Stimulated activated CD4-positive, alpha-beta T cell treated with anti-CD3 and anti-CD28 coated beads, TNF-alpha, amount 100 ng/mL, for 1 hour (primary cell): ENCODE data around the gene TOE1.
"Not testable (repeated sequence)": the region's sequence is repeated elsewhere in the genome, so short reads cannot be mapped to it uniquely, and the experiment has no call there.

ENCODE experiments used
- DNase-seq, 3 donors: peaks; one replicate each; pipeline ENCODE4 v3.0.0-alpha.2; 2020; ENCODE audit warnings: low read depth in 3 of 3, low spot score in 1 of 3

TOE1 gene

GRCh38 chr1:45339789-45340558 lies at the start of gene TOE1, which contains the start of gene MUTYH:
TOE1 (plus strand) TSS chr1:45340170; CDS start chr1:45340253, 83 bp downstream.
MUTYH (minus strand) TSS chr1:45340440; CDS start chr1:45334505, 5,935 bp downstream.
- peak; percentile 72 to 84 (median 78) for DNase-seq

- not testable (repeated sequence) for DNase-seq
Observed at GRCh38 chr1:45291002-45291401, 49.0 kb upstream of the TOE1 start.

GRCh38 chr1:45291716-45292115 lies 48.3 kb upstream of the TOE1 start:
- no peak for DNase-seq

- DNase-seq, result no peak
Observed at GRCh38 chr1:45297666-45298356, 42.2 kb upstream of the TOE1 start.

DNA sequence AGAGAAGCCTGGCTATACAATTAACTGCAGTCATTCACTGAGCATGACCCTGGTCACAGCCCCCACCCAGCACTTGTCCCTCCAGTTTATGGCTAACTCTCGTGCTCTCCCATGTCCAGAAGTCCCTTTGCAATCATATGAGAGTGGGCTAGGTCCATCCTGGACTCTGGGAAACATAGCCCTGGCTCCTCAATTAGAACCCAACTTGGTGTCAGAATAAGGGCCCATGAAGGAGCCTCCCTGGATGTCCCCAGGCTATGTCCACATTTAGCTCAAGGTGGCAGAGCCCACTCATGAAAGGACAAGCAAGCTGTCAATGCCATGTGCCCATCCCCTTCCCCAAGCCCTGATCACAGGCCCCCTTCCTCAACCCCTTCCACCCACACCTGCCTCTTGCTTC lies 40.7 kb upstream of the TOE1 start:
- no peak for DNase-seq

DNA sequence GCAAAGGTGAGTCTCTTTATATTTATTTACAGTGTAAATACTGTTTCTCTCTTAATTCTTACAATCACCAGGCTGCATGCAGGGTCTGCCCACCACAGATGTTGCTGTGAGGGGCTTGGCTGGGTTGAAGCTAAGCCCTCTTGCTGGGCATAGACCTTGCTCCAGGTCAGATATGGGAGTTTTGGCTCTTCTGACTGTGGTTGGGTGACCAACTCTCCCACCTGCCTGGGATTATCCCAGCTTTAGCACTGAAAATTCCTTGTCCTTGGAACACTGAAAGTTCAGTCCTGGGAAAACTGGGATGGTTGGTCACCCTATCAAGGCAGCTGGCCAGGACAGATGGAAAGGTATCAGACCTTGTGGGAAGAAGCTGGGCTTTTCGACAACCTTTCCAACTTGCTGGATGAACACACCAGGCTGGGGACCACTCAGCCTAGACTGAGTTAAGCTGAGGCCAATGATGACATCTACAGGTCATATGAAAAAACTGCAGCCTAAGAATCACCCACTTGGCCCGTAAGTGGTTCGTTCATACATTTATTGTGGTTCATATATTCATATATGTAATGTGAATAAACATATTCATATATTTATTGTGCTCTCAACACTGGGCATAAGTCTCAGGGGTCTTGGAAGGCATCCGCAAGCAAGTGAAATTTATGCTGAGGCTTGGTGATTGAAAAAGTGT lies 39.8 kb upstream of the TOE1 start:
- DNase-seq, result peak in 1 of 3 donors; percentile 11

DNA sequence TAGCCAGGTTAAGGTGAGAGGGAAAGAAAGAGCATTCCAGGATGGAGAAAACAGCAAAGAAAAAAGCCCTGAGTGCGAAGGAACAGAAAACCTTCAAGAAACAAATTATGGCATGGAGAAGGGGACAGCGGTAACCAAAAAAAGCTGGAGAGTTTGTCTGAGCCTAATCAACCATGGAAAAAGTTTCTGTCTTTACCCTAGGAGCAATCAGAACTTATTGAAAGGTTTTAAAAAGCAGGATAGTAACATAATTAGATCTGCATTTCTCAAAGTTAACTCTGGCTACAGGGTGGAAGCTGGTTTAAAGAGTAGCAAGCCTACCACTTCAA lies 39.3 kb upstream of the TOE1 start:
- no peak for DNase-seq

DNA sequence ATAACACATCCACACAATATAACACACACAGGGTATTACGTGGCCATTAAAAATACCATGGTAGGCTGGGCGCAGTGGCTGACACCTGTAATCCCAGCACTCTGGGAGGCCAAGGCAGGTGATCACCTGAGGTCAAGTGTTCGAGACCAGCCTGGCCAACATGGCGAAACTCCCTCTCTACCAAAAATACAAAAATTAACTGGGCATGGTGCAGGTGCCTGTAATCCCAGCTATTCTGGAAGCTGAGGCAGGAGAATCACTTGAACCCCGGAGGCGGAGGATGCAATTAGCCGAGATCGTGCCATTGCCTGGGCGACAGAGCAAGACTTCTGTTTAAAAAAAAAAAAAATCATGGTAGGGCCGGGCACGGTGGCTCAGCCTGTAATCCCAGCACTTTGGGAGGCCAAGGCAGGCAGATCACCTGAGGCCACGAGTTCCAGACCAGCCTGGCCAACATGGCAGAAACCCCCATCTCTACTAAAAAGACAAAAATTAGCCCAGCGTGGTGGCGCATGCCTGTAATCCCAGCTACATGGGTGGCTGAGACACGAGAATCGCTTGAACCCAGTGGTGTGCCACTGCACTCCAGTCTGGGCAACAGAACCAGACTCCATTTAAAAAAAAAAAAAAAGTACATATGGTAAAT lies 37.3 kb upstream of the TOE1 start:
- no peak for DNase-seq

GRCh38 chr1:45303520-45304310 lies 36.3 kb upstream of the TOE1 start:
- peak; percentile 97 to 98 (median 97) for DNase-seq

GRCh38 chr1:45304311-45305081 lies 35.5 kb upstream of the TOE1 start:
- no peak for DNase-seq

DNA sequence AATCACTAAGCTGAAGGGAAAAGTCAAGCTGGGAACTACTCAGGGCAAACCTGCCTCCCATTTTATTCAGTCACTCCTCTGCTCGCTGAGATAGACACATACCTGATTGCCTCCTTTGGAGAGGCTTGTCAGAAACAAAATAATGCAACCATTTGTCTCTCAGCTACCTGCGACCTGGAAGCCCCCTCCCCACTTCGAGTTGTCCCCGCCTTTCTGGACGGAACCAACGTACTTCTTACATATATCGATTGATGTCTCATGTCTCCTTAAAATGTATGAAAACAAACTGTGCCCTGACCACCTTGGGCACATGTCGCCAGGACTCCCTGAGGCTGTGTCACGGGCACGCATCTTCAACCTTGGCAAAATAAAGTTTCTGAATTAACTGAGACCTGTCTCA lies 34.7 kb upstream of the TOE1 start:
- DNase-seq, result no peak

GRCh38 chr1:45306319-45306718 lies 33.7 kb upstream of the TOE1 start:
- no peak for DNase-seq

DNA sequence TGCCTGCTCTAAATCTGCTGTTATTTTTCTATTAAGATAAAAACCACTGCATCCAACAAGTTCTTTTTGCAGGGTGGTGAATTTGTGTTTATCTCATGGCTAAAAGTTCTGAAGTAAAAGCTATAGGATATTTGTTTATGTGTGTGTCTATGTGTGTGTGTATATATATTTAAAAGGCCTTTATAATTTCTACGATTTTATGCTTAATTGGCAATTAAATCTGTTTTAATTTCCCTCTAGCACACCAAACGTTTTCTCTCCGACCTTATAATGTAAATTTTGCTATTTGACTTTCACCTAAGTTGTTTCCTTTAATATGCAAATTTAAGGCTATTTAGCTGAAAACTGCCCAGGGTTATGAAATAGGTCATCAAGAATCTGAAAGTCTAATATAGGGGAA lies 33.1 kb upstream of the TOE1 start:
- DNase-seq, result no peak

DNA sequence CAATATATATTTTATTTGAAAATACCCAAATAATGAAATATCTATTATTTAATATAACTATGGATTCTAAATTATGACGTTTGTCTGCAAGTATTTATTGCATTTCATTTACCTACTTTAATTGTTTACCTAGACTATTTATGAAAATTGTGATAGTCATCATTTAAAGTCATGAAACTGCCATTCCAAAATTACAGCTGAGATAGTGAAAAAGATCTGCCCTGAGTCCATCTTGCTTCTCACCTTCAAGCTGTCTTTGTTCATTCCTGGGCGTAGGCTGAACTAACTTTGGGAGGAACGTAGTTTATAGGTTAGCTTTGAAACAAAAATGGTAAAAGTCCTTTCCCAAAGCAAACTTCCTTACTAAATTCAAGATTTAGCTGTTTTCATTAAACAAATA lies 25.7 kb upstream of the TOE1 start:
- no peak for DNase-seq

GRCh38 chr1:45317166-45317565 lies 22.8 kb upstream of the TOE1 start:
- DNase-seq, result no peak

DNA sequence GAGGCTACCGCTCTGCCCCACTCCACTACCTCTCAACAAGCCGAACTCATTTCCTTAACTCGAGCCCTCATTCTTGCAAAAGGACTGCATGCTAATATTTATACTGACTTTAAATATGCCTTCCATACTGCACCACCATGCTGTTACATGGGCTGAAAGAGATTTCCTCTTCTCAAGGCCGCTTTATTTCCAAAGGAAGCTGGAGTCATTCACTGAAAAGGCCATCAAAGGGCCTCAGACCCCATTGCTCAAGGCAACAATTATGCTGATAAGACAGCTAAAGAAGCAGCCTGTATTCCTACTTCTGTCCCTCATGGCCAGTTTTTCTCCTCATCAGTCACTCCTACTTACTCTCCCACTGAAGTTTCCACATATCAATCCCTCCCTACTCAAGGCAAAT lies 20.2 kb upstream of the TOE1 start:
- no peak for DNase-seq

DNA sequence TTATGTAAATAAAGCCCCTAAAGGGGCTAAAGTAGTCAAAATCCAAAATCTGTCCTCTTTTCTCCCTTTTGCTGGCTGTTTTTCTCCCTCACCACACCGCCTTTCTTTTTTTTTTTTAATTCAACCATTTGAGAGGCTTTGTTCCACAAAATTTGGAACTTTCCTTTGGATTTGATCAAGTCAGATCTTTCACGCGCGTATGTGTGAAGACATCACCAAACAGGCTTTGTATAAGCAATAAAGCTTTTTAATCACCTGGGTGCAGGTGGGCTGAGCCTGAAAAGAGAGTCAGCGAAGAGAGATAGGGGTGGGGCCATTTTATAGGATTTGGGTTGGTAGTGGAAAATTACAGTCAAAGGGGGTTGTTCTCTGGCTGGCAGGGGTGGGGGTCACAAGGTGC lies 18.5 kb upstream of the TOE1 start:
- DNase-seq, result no peak

GRCh38 chr1:45322486-45323040 lies 17.4 kb upstream of the TOE1 start:
- no peak for DNase-seq

- no peak for DNase-seq
Observed at GRCh38 chr1:45325851-45326506, 14.0 kb upstream of the TOE1 start.
